GM19023 (cell line): ENCODE data around the gene FN3KRP.
"Not testable (repeated sequence)": the region's sequence is repeated elsewhere in the genome, so short reads cannot be mapped to it uniquely, and the experiment has no call there.

Experiments
- ATAC-seq: cut with Tn5 transposase; IDR thresholded peaks from one replicate; pipeline ENCODE4 v1.9.1; 2021; ENCODE audit warnings: mild to moderate bottlenecking, moderate library complexity; ENCODE audit not compliant: unreplicated experiment

Gene FN3KRP

GRCh38 chr17:82740906-82741759 is 24.6 kb downstream of the FN3KRP start:
- no peak for ATAC-seq

GRCh38 chr17:82743344-82744219 is 27.1 kb downstream of the FN3KRP start:
- ATAC-seq = no peak

- not testable (repeated sequence) for ATAC-seq
These were observed 28.2 kb downstream of the FN3KRP start for GRCh38 chr17:82744736-82745135.

- no peak for ATAC-seq
These were observed 29.0 kb downstream of the FN3KRP start for GRCh38 chr17:82745524-82745923.

GRCh38 chr17:82748756-82749155 is 32.2 kb downstream of the FN3KRP start:
- ATAC-seq = no peak

GRCh38 chr17:82750241-82750908 is 33.9 kb downstream of the FN3KRP start:
- ATAC-seq = no peak

GRCh38 chr17:82751171-82751570 is 34.7 kb downstream of the FN3KRP start:
- ATAC-seq = no peak

GRCh38 chr17:82751571-82752370 is 35.3 kb downstream of the FN3KRP start, which contains the start of gene TBCD:
Gene TBCD (plus strand): TSS chr17:82752065. CDS start chr17:82752194, 129 bp downstream.
- peak; percentile 71 for ATAC-seq

GRCh38 chr17:82752371-82753200 is 36.1 kb downstream of the FN3KRP start:
- ATAC-seq = peak; percentile 28

- no peak for ATAC-seq
These were observed 36.6 kb downstream of the FN3KRP start for GRCh38 chr17:82753201-82753464.

- no peak for ATAC-seq
These were observed 38.0 kb downstream of the FN3KRP start for GRCh38 chr17:82754297-82755208.

- no peak for ATAC-seq
These were observed 39.7 kb downstream of the FN3KRP start for GRCh38 chr17:82756166-82756565.

GRCh38 chr17:82765371-82765770 is 48.9 kb downstream of the FN3KRP start:
- ATAC-seq = no peak

- ATAC-seq = no peak
These were observed 50.7 kb downstream of the FN3KRP start for GRCh38 chr17:82767041-82767754.

- ATAC-seq = no peak
These were observed 52.5 kb downstream of the FN3KRP start for GRCh38 chr17:82769041-82769440.

GRCh38 chr17:82772026-82772425 is 55.5 kb downstream of the FN3KRP start:
- ATAC-seq = no peak

- not testable (repeated sequence) for ATAC-seq
These were observed 58.0 kb downstream of the FN3KRP start for GRCh38 chr17:82774456-82774855.
